K562 (cell line): ENCODE data around the gene PPP1R9A. TPM values are rescaled to one million over a fixed set of nuclear protein-coding genes. Genes with fewer than 3 reads are reported as not detected.

ENCODE experiments used
- ATAC-seq: fragments of 200-7000 bp; cut with Tn5 transposase; 3 replicates; pipeline ENCODE4 v1.9.1; 2020; ENCODE audit warnings: moderate library complexity
- BruUV-seq: library from RNA; stranded (reverse); fragments of 400-500 nt; replicated peaks from 2 replicates; lab custom pipeline; 2021; lab: Mats Ljungman, UMichigan
- CTCF ChIA-PET: fragments of 300-600 bp; formaldehyde crosslinking; extraction: SDS; loops from one replicate; lab custom pipeline; 2021; ENCODE audit warnings: low intra/inter-chr PET ratio; lab: Yijun Ruan, JAX
- POLR2A ChIA-PET: fragments of 300-600, 350-650 bp; sonication (Branson Sonifier 250); formaldehyde crosslinking; extraction: SDS; loops from one replicate; lab custom pipeline; 2021; ENCODE audit warnings: antibody characterized with exemption, inconsistent platforms; lab: Yijun Ruan, JAX
- DNase-seq, 4 experiments: peaks; one replicate each; pipeline versions ENCODE4 v3.0.0 to v3.0.0-alpha.2; 2011 to 2018; ENCODE audit warnings: low spot score in 3 of 4, mixed read lengths in 3 of 4; ENCODE audit errors: extremely low read depth in 1 of 4
- FAIRE-seq: peaks from 2 replicates; lab custom pipeline; 2011; peaks lifted over from hg19 to GRCh38; lab: Jason Lieb, UNC
- H2AFZ ChIP-seq: 2 replicates; pipeline ENCODE4 v1.6.0; 2011; ENCODE audit warnings: low read depth, low read length, control low read depth, inconsistent platforms
- H3K27ac ChIP-seq: fragments of 200-600 bp; 3 replicates; pipeline ENCODE4 v1.8.0; 2011; ENCODE audit warnings: low read depth, mild to moderate bottlenecking, control low read depth, inconsistent platforms, low read length, moderate library complexity, mixed read lengths; ENCODE audit errors: extremely low read depth
- H3K27me3 ChIP-seq, 2 experiments: fragments of 300-600 bp in 1 of 2; 2 replicates in 1 of 2; 3 replicates in 1 of 2; pipeline versions ENCODE4 v1.6.0 to v1.8.0; 2011; ENCODE audit warnings: inconsistent platforms in 2 of 2, low read length in 2 of 2, mild to moderate bottlenecking in 1 of 2, mixed read lengths in 1 of 2, moderate library complexity in 1 of 2; ENCODE audit not compliant: control insufficient read depth in 2 of 2, insufficient read depth in 2 of 2
- H3K36me3 ChIP-seq: fragments of 300-600 bp; 3 replicates; pipeline ENCODE4 v1.8.0; 2011; ENCODE audit warnings: mild to moderate bottlenecking, low read length, inconsistent platforms; ENCODE audit not compliant: control insufficient read depth, insufficient read depth
- H3K4me1 ChIP-seq, 2 experiments: fragments of 200-600 bp in 1 of 2; replicated peaks in 1 of 2; 2 replicates in 1 of 2; 3 replicates in 1 of 2; pipeline versions ENCODE4 v1.5.1 to v1.8.0; 2011; ENCODE audit warnings: inconsistent platforms in 2 of 2, low read length in 2 of 2, mild to moderate bottlenecking in 1 of 2, mixed read lengths in 1 of 2, moderate library complexity in 1 of 2; ENCODE audit not compliant: control insufficient read depth in 2 of 2, insufficient read depth in 2 of 2
- H3K4me2 ChIP-seq: 2 replicates; pipeline ENCODE4 v1.6.1; 2011; ENCODE audit warnings: low read length, control low read depth, inconsistent platforms, mixed read lengths; ENCODE audit not compliant: insufficient read depth
- H3K4me3 ChIP-seq: fragments of 200-600 bp; sonication (generic), shearing (Covaris generic); 2 replicates; pipeline ENCODE4 v1.5.1; 2016; ENCODE audit warnings: control low read depth, inconsistent platforms
- H3K79me2 ChIP-seq: fragments of 200-600 bp; 3 replicates; pipeline ENCODE4 v1.8.0; 2011; ENCODE audit warnings: low read length, inconsistent platforms; ENCODE audit not compliant: control insufficient read depth, insufficient read depth
- H3K9ac ChIP-seq, 2 experiments: 2 replicates each; pipeline versions ENCODE4 v1.6.0 to v1.6.1; 2011; ENCODE audit warnings: low read depth in 2 of 2, low read length in 2 of 2, control low read depth in 1 of 2, inconsistent platforms in 1 of 2, mild to moderate bottlenecking in 1 of 2, mixed read lengths in 1 of 2; ENCODE audit not compliant: insufficient read depth in 1 of 2
- H3K9me1 ChIP-seq: one replicate; pipeline ENCODE4 v1.6.0; 2011; ENCODE audit warnings: inconsistent platforms, mild to moderate bottlenecking, low read length, moderate library complexity; ENCODE audit not compliant: control insufficient read depth, insufficient read depth
- H3K9me3 ChIP-seq: replicated peaks from 2 replicates; pipeline ENCODE4 v1.5.1; 2011; ENCODE audit warnings: low read depth, low read length, inconsistent platforms; ENCODE audit not compliant: control insufficient read depth, insufficient read depth
- H4K20me1 ChIP-seq: replicated peaks from 2 replicates; pipeline ENCODE4 v1.6.1; 2011; ENCODE audit warnings: low read length, inconsistent platforms, mixed read lengths; ENCODE audit not compliant: control insufficient read depth, insufficient read depth
- EZH2 ChIP-seq: IDR thresholded peaks from 2 replicates; pipeline ENCODE4 v1.6.1; 2012; ENCODE audit warnings: low read depth, mild to moderate bottlenecking, inconsistent platforms, low read length, borderline replicate concordance
- MCM2 ChIP-seq: fragments of 450-650 bp; IDR thresholded peaks from 2 replicates; pipeline ENCODE4 v1.6.1; 2017; ENCODE audit warnings: low read depth, mild to moderate bottlenecking
- NCOA2 ChIP-seq, 2 experiments: fragments of 450-650 bp; IDR thresholded peaks; 2 replicates each; pipeline ENCODE4 v1.6.1; 2018; ENCODE audit warnings: mild to moderate bottlenecking in 2 of 2, moderate library complexity in 1 of 2; ENCODE audit not compliant: partially characterized antibody in 2 of 2
- RBBP5 ChIP-seq: fragments of 200-600 bp; sonication (generic); IDR thresholded peaks from 2 replicates; pipeline ENCODE4 v1.6.1; 2012; ENCODE audit warnings: borderline replicate concordance, mild to moderate bottlenecking, low read length, control low read depth, inconsistent platforms; ENCODE audit not compliant: insufficient read depth, poor library complexity, severe bottlenecking
- RFX7 ChIP-seq: fragments of 250-450 bp; sonication (Bioruptor Pico); IDR thresholded peaks from 2 replicates; pipeline ENCODE4 v1.5.1; 2021; ENCODE audit warnings: mild to moderate bottlenecking
- SIRT6 ChIP-seq: IDR thresholded peaks from one replicate; pipeline ENCODE4 v1.6.1; 2012; ENCODE audit warnings: low read depth, mild to moderate bottlenecking, control low read depth, inconsistent platforms, low read length, moderate library complexity
- TFAM ChIP-seq: fragments of 250-450 bp; sonication (Bioruptor Pico); conservative IDR thresholded peaks from 2 replicates; pipeline ENCODE4 v1.5.0; 2021; ENCODE audit warnings: mild to moderate bottlenecking, moderate library complexity
- TSHZ1 ChIP-seq: fragments of 250-450 bp; sonication (Bioruptor Pico); IDR thresholded peaks from 2 replicates; pipeline ENCODE4 v1.4.0; 2020; ENCODE audit warnings: mild to moderate bottlenecking, moderate library complexity
- ZNF253 ChIP-seq: fragments of 250-450 bp; sonication (Bioruptor Pico); conservative IDR thresholded peaks from 2 replicates; pipeline ENCODE4 v1.6.1; 2021; ENCODE audit warnings: mild to moderate bottlenecking
- ZNF398 ChIP-seq: fragments of 250-450 bp; sonication (Bioruptor Pico); IDR thresholded peaks from 2 replicates; pipeline ENCODE4 v1.8.0; 2021; ENCODE audit warnings: moderate library complexity, mild to moderate bottlenecking, inconsistent platforms
- ZNF444 ChIP-seq: fragments of 250-450 bp; sonication (Bioruptor Pico); IDR thresholded peaks from 2 replicates; pipeline ENCODE4 v1.4.0; 2020; ENCODE audit warnings: mild to moderate bottlenecking, moderate library complexity
- WGBS: fragments of 100-300 bp; shearing (Covaris generic); methylation state at CpG from one replicate; pipeline ENCODE4 v1.1.6; 2016; ENCODE audit warnings: low coverage, mixed read lengths; ENCODE audit not compliant: insufficient coverage; ENCODE audit errors: missing lambda C conversion rate; 5-methylcytosine and 5-hydroxymethylcytosine counted together
- in situ Hi-C: fragments of 300-500 bp; cut with MboI; formaldehyde crosslinking; loops from 4 replicates; pipeline ENCODE4 v1.15.0; 2018; ENCODE audit warnings: inconsistent platforms, mixed read lengths
- intact Hi-C: fragments of 100-400 bp; cut with micrococcal nuclease; formaldehyde crosslinking; loops from 2 replicates; pipeline ENCODE4 v1.14.2; 2022
- polyA plus RNA-seq, 8 experiments: library from polyadenylated mRNA; depleted of rRNA in 4 of 8; stranded (reverse) in 5 of 8; unstranded in 3 of 8; fragments of >200 nt; fragmentation: Nextera tagmentation in 2 of 8; fragmentation: Illumina TruSeq in 1 of 8; extraction: Ambion mirVana in 2 of 8; extraction: Trizol in 1 of 8; gene quantifications; 2 replicates each; pipeline versions ENCODE4 v1.2.1 to v1.2.3, GENCODE V29; 2011 to 2014; ENCODE audit warnings: inconsistent platforms in 1 of 8, missing spikeins in 1 of 8
- total RNA-seq, 7 experiments: library from RNA; depleted of rRNA in 6 of 7; stranded (reverse); fragments of >200 nt in 6 of 7; fragmentation: Illumina TruSeq in 2 of 7; extraction: Trizol in 2 of 7; gene quantifications; 2 replicates each; pipeline versions ENCODE4 v1.2.1 to v1.2.3, GENCODE V29; 2011 to 2021; ENCODE audit warnings: low replicate concordance in 1 of 7
- TF ChIP-seq, protein P1 (sequence below), 2 experiments: IDR thresholded peaks; 2 replicates each; pipeline ENCODE4 v1.6.1; 2011; ENCODE audit warnings: borderline replicate concordance in 1 of 2, control low read depth in 1 of 2, low read depth in 1 of 2, low read length in 1 of 2, mild to moderate bottlenecking in 1 of 2, mixed read lengths in 1 of 2, moderate library complexity in 1 of 2; ENCODE audit not compliant: insufficient read depth in 1 of 2, insufficient read length in 1 of 2, poor library complexity in 1 of 2, severe bottlenecking in 1 of 2; ENCODE audit errors: extremely low read depth in 1 of 2
- TF ChIP-seq, protein P2 (sequence below): fragments of 250-450 bp; sonication (Bioruptor Pico); IDR thresholded peaks from 2 replicates; pipeline ENCODE4 v1.8.0; 2022; ENCODE audit warnings: moderate library complexity, mild to moderate bottlenecking, inconsistent platforms
- TF ChIP-seq, protein P3 (sequence below): fragments of 450-650 bp; IDR thresholded peaks from 2 replicates; pipeline ENCODE4 v1.6.1; 2016; ENCODE audit warnings: antibody characterized with exemption

PPP1R9A gene
- total and polyA plus RNA-seq, 9 of the 15 experiments (the other 6 are each of a cell fraction or from before 2014, with no cell fraction given): 0.24 TPM; not detected in 8

DNA sequence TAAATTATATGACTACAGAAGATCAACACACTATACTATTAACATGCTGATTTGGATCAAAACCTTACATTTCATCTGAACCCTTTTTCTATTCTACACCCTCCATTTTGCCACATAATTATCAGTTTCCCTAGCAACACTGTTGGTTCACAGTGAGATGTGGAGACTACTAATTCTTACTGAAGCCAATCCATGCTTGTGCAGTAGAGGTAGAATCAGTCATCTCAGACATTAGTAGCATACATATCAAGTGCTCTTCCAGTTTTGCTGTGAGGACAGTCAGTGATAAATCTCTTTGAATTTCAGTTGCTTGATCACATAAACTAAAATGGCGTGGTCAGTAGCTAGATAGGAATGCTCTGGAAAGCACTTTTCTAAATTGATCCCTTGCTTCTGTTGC lies 346.6 kb downstream of the PPP1R9A start:
- CTCF ChIA-PET: no interaction called here
- FAIRE-seq: no peak
- no peaks in the 10 kb centered on the region for H3K36me3 ChIP-seq

More for the DNA sequence above, 346.6 kb downstream of the PPP1R9A start:
- Histone ChIP-seq H2AFZ (no peak overlapping the region), H4K20me1 (no peaks in the 10 kb centered on the region), H3K9ac (no peak overlapping the region), H3K4me1 (no peaks in the 10 kb centered on the region), H3K4me3 (no peak overlapping the region), H3K27me3 (no peaks in the 10 kb centered on the region), H3K9me1 (no peaks in the 10 kb centered on the region), H3K27ac (no peak overlapping the region), H3K4me2 (no peak overlapping the region), H3K9me3 (no peaks in the 10 kb centered on the region), H3K79me2 (no peaks in the 10 kb centered on the region)
- no TSS peak for BruUV-seq
- no peak for DNase-seq
- intact Hi-C loops (no loop called here), in situ Hi-C loops (no loop called here)
- TF ChIP-seq TFAM (CRISPR knock-in tag): no peak
- TF ChIP-seq MCM2: no peak
- no peak for TF ChIP-seq ZNF253 (CRISPR knock-in tag)
- TF ChIP-seq, protein P1, sequence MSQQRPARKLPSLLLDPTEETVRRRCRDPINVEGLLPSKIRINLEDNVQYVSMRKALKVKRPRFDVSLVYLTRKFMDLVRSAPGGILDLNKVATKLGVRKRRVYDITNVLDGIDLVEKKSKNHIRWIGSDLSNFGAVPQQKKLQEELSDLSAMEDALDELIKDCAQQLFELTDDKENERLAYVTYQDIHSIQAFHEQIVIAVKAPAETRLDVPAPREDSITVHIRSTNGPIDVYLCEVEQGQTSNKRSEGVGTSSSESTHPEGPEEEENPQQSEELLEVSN (IDR thresholded peaks at IDR 0.05; ENCODE audit: borderline replicate concordance in 1 of 2, extremely low read depth in 1 of 2, insufficient read depth in 1 of 2, insufficient read length in 1 of 2, low read depth in 1 of 2, low read length in 1 of 2, poor library complexity in 1 of 2, severe bottlenecking in 1 of 2): no peak
- TF ChIP-seq NCOA2 (IDR thresholded peaks at IDR 0.05; ENCODE audit: partially characterized antibody in 2 of 2): no peak
- no peak for TF ChIP-seq ZNF398 (CRISPR knock-in tag)
- no peak for TF ChIP-seq TSHZ1 (CRISPR knock-in tag)
- no peak for TF ChIP-seq RFX7
- no peak for TF ChIP-seq RBBP5
- TF ChIP-seq, protein P2, sequence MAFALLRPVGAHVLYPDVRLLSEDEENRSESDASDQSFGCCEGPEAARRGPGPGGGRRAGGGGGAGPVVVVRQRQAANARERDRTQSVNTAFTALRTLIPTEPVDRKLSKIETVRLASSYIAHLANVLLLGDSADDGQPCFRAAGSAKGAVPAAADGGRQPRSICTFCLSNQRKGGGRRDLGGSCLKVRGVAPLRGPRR (CRISPR knock-in tag): no peak
- TF ChIP-seq, protein P3, sequence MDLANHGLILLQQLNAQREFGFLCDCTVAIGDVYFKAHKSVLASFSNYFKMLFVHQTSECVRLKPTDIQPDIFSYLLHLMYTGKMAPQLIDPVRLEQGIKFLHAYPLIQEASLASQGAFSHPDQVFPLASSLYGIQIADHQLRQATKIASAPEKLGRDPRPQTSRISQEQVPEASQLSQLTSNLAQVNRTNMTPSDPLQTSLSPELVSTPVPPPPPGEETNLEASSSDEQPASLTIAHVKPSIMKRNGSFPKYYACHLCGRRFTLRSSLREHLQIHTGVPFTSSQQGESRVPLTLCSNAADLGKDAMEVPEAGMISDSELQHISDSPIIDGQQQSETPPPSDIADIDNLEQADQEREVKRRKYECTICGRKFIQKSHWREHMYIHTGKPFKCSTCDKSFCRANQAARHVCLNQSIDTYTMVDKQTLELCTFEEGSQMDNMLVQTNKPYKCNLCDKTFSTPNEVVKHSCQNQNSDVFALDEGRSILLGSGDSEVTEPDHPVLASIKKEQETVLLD: no peak
- TF ChIP-seq SIRT6: no peak
- TF ChIP-seq EZH2: no peak
- TF ChIP-seq ZNF444 (CRISPR knock-in tag): no peak
- 0% methylated on average over 1 of the region's 1 CpG for WGBS
- POLR2A ChIA-PET: interaction anchor here (1.0 kb wide), 1 partner anchor 11 kb away, joined by 4 read pairs; no protein-coding TSS in a partner anchor
- ATAC-seq: no peak
